SU-DHL-6 (cell line): ENCODE results near the gene IGFBP6.

Experiments used
- H2AFZ ChIP-seq: fragments of 200-600 bp; sonication (generic); 2 replicates; pipeline ENCODE4 v1.6.1; 2014; ENCODE audit warnings: low read depth, mild to moderate bottlenecking, moderate library complexity, mixed read lengths, antibody characterized with exemption, low read length; ENCODE audit not compliant: severe bottlenecking
- H3F3A ChIP-seq: fragments of 200-600 bp; shearing (Covaris generic); 2 replicates; pipeline ENCODE4 v1.6.0; 2016; ENCODE audit warnings: antibody characterized with exemption, mild to moderate bottlenecking; ENCODE audit not compliant: insufficient read depth
- H3K27ac ChIP-seq: fragments of 200-600 bp; sonication (generic); 2 replicates; pipeline ENCODE4 v1.5.1; 2016; ENCODE audit warnings: low read depth, mild to moderate bottlenecking, low read length, moderate library complexity, mixed read lengths
- H3K27me3 ChIP-seq: fragments of 200-600 bp; sonication (generic), shearing (Covaris generic); 2 replicates; pipeline ENCODE4 v1.6.0; 2014; ENCODE audit warnings: mild to moderate bottlenecking, low read length
- H3K36me3 ChIP-seq: fragments of 200-600 bp; sonication (generic); 2 replicates; pipeline ENCODE4 v1.6.1; 2014; ENCODE audit warnings: mild to moderate bottlenecking, low read length, mixed read lengths
- H3K4me2 ChIP-seq: fragments of 300-600, 200-600 bp; shearing (Covaris generic), sonication (generic); 2 replicates; pipeline ENCODE4 v1.6.0; 2014; ENCODE audit warnings: low read length, low read depth, mild to moderate bottlenecking; ENCODE audit not compliant: poor library complexity, severe bottlenecking
- H3K4me3 ChIP-seq: fragments of 200-600 bp; sonication (generic); 2 replicates; pipeline ENCODE4 v1.5.1; 2014; ENCODE audit warnings: antibody characterized with exemption, low read length, mild to moderate bottlenecking, mixed read lengths; ENCODE audit not compliant: insufficient read depth, poor library complexity, severe bottlenecking
- H3K79me2 ChIP-seq: fragments of 200-600 bp; sonication (generic); 2 replicates; pipeline ENCODE4 v1.6.1; 2014; ENCODE audit warnings: mild to moderate bottlenecking, low read length, moderate library complexity; ENCODE audit not compliant: insufficient read depth
- H3K9ac ChIP-seq: fragments of 200-600 bp; sonication (generic); 2 replicates; pipeline ENCODE4 v1.7.0; 2014; ENCODE audit warnings: mild to moderate bottlenecking, low read length
- H3K9me2 ChIP-seq: fragments of 200-600 bp; sonication (generic); replicated peaks from 2 replicates; pipeline ENCODE4 v1.6.1; 2014; ENCODE audit warnings: low read length; ENCODE audit not compliant: insufficient read depth
- H3K9me3 ChIP-seq: fragments of 200-600 bp; sonication (generic); 2 replicates; pipeline ENCODE4 v1.6.1; 2014; ENCODE audit warnings: low read length, mixed read lengths; ENCODE audit not compliant: insufficient read depth
- H4K20me1 ChIP-seq: fragments of 200-600 bp; sonication (generic); 2 replicates; pipeline ENCODE4 v1.6.1; 2014; ENCODE audit warnings: low read depth, mild to moderate bottlenecking, antibody characterized with exemption, low read length, moderate library complexity, mixed read lengths
- EZH2phosphoT487 ChIP-seq: fragments of 200-600 bp; sonication (generic), shearing (Covaris generic); conservative IDR thresholded peaks from 2 replicates; pipeline ENCODE4 v1.6.1; 2018; ENCODE audit warnings: mild to moderate bottlenecking, antibody characterized with exemption, low read length, moderate library complexity, mixed read lengths
- TF ChIP-seq, protein P1 (sequence below): fragments of 200-600 bp; sonication (generic); IDR thresholded peaks from one replicate; pipeline ENCODE4 v1.5.1; 2017; ENCODE audit warnings: antibody characterized with exemption, mild to moderate bottlenecking, low read length, moderate library complexity; ENCODE audit not compliant: insufficient read depth, poor library complexity, severe bottlenecking

IGFBP6 gene

DNA sequence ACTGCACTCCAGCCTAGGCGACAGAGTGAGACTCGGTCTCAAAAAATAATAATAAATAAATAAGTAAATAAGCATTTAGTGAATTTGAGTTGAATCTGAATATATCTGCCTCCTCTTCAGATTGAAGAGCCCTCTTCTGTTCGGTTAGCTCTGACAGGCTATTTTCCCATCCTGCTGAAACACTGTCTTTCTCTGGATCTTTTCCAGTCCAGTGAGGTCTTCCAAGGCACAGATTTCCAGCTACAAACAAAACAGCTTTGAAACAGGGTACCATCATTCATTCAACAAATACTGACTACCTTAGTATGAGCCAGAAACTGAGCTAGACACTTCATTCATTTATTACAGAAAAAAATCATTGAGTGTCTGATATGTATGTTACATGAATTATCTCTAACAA, 11.1 kb upstream of the IGFBP6 start:
- no peak overlapping the region for H2AFZ ChIP-seq
- H3F3A ChIP-seq = no peaks in the 10 kb centered on the region
- no peak overlapping the region for H3K4me2 ChIP-seq
- no peak overlapping the region for H3K9ac ChIP-seq
- no peaks in the 10 kb centered on the region for H3K9me2 ChIP-seq
- no peaks in the 10 kb centered on the region for H3K27me3 ChIP-seq
- H3K79me2 ChIP-seq = no peaks in the 10 kb centered on the region
- H3K4me3 ChIP-seq = no peak overlapping the region
- no peaks in the 10 kb centered on the region for H3K36me3 ChIP-seq
- H4K20me1 ChIP-seq = no peaks in the 10 kb centered on the region
- H3K9me3 ChIP-seq = no peaks in the 10 kb centered on the region
- no peak overlapping the region for H3K27ac ChIP-seq
- TF ChIP-seq EZH2phosphoT487 = no peak
- TF ChIP-seq, protein P1, sequence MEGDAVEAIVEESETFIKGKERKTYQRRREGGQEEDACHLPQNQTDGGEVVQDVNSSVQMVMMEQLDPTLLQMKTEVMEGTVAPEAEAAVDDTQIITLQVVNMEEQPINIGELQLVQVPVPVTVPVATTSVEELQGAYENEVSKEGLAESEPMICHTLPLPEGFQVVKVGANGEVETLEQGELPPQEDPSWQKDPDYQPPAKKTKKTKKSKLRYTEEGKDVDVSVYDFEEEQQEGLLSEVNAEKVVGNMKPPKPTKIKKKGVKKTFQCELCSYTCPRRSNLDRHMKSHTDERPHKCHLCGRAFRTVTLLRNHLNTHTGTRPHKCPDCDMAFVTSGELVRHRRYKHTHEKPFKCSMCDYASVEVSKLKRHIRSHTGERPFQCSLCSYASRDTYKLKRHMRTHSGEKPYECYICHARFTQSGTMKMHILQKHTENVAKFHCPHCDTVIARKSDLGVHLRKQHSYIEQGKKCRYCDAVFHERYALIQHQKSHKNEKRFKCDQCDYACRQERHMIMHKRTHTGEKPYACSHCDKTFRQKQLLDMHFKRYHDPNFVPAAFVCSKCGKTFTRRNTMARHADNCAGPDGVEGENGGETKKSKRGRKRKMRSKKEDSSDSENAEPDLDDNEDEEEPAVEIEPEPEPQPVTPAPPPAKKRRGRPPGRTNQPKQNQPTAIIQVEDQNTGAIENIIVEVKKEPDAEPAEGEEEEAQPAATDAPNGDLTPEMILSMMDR = no peak

DNA sequence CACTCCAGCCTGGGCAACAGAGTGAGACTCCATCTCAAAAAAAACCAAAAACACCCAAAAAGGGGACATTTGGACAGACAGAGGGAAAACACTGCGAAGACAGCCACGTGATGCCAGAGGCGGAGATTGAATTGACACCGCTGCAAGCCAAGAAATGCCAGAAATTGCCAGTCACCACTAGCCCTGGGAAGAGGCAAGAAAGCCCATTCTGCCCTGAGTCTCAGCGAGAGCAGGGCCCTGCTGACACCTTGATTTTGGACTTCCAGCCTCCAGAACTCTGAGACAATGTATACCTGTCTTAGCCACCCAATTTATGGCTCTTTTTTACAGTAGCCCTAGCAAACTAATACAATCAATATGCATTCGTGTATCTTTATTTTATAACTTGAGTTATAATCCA, 7.4 kb upstream of the IGFBP6 start:
- Histone ChIP-seq H3K9me3 (no peaks in the 10 kb centered on the region), H3K79me2 (no peaks in the 10 kb centered on the region), H3K4me3 (no peak overlapping the region), H3K9ac (no peak overlapping the region), H3K27me3 (no peaks in the 10 kb centered on the region), H3K27ac (no peak overlapping the region), H3F3A (no peaks in the 10 kb centered on the region), H2AFZ (no peak overlapping the region), H3K36me3 (no peaks in the 10 kb centered on the region), H3K4me2 (no peak overlapping the region), H3K9me2 (no peaks in the 10 kb centered on the region), H4K20me1 (no peaks in the 10 kb centered on the region)
- no peak for TF ChIP-seq EZH2phosphoT487
- TF ChIP-seq, protein P1 = no peak

DNA sequence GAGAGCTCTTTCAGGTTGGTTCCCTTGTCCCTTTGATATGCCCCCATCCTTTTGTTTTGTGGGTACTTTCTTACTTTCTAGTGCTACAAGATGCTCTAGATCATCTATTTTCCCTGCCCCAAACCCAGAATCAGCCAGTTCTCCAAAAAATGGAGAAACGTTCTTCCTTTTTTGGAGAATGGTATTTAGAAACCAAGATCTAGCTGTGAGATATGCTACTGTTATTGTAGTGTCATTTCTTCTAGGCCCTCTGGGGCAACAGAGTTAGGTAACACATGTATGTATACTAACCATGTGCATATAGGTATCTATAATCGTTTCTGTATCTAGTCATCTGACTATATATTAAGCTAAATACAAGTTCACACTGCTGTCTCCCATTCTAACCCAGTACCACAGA, 6.9 kb upstream of the IGFBP6 start:
- Histone ChIP-seq H3K4me2 (no peak overlapping the region), H3K27ac (no peak overlapping the region), H3K9ac (no peak overlapping the region), H3K9me2 (no peaks in the 10 kb centered on the region), H4K20me1 (no peaks in the 10 kb centered on the region), H3K79me2 (no peaks in the 10 kb centered on the region), H3K9me3 (no peaks in the 10 kb centered on the region), H3K27me3 (no peaks in the 10 kb centered on the region), H2AFZ (no peak overlapping the region), H3K4me3 (no peak overlapping the region), H3K36me3 (no peaks in the 10 kb centered on the region), H3F3A (no peaks in the 10 kb centered on the region)
- TF ChIP-seq, protein P1 = no peak
- TF ChIP-seq EZH2phosphoT487 = no peak

DNA sequence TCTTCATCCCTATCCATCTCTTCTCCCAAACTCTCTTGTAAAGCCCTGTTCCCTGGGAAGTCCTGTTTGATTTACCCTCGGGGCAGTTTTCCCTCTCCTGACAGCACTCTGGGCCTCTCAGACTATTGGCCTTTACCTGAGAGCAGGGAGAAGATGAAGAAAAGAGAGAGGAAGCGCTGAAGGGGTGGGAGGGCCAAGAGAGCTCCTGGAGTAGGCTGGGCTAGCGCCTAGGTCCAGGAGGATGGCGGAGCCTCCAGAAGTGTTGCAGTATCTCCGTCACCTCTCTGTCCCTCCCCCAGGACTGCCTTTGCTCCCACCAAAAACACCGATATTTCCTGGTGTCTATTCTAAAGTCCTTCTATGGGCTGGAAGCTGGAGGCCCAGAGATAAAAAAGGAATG, 5.7 kb upstream of the IGFBP6 start:
- Histone ChIP-seq H3K27me3 (no peaks in the 10 kb centered on the region), H3K4me3 (no peak overlapping the region), H2AFZ (no peak overlapping the region), H3K9ac (no peak overlapping the region), H4K20me1 (no peaks in the 10 kb centered on the region), H3K9me3 (no peaks in the 10 kb centered on the region), H3F3A (no peaks in the 10 kb centered on the region), H3K27ac (no peak overlapping the region), H3K9me2 (no peaks in the 10 kb centered on the region), H3K4me2 (no peak overlapping the region), H3K36me3 (no peaks in the 10 kb centered on the region), H3K79me2 (no peaks in the 10 kb centered on the region)
- TF ChIP-seq, protein P1 = no peak
- no peak for TF ChIP-seq EZH2phosphoT487
